Myocyte (in vitro differentiated cells): Measurements from ENCODE around the gene PIK3CD. TPM values are rescaled to one million over a fixed set of nuclear protein-coding genes. Genes with fewer than 3 reads are reported as not detected.

Experiments used
- DNase-seq: peaks from one replicate; pipeline ENCODE4 v3.0.0-alpha.2; 2012; ENCODE audit warnings: low read depth
- total RNA-seq: library from RNA; depleted of rRNA; stranded (reverse); fragments of >200 nt; gene quantifications from 2 replicates; pipeline ENCODE4 v1.2.3, GENCODE V29; 2014

Gene PIK3CD
- total RNA-seq, 1 donor from 2014 or later: 7.0 TPM

DNA sequence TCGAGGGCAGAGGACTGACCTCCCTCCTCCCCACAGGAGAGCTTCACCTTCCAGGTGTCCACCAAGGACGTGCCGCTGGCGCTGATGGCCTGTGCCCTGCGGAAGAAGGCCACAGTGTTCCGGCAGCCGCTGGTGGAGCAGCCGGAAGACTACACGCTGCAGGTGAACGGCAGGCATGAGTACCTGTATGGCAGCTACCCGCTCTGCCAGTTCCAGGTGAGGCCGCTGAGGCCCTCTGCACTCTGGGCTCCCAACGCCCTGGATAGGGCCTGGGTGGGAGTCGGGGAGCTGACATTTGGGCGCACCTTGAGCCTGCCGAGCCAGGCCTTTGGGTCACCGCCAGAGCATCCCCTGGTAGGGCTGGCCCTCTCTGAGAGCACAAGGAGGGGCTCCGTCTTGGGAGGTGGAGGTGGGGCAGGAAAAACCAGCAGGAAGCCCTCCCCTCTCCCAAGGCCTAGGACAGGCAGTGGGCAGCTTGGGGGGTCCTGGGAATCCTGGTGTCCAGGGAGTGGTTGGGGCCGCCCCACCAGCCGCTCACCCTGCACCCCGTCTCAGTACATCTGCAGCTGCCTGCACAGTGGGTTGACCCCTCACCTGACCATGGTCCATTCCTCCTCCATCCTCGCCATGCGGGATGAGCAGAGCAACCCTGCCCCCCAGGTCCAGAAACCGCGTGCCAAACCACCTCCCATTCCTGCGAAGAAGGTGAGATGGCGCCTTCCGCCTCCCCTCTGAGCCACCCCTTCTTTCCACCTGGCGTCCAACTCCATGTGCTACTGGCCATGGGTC, 65.1 kb downstream of the PIK3CD start:
- DNase-seq: no peak

DNA sequence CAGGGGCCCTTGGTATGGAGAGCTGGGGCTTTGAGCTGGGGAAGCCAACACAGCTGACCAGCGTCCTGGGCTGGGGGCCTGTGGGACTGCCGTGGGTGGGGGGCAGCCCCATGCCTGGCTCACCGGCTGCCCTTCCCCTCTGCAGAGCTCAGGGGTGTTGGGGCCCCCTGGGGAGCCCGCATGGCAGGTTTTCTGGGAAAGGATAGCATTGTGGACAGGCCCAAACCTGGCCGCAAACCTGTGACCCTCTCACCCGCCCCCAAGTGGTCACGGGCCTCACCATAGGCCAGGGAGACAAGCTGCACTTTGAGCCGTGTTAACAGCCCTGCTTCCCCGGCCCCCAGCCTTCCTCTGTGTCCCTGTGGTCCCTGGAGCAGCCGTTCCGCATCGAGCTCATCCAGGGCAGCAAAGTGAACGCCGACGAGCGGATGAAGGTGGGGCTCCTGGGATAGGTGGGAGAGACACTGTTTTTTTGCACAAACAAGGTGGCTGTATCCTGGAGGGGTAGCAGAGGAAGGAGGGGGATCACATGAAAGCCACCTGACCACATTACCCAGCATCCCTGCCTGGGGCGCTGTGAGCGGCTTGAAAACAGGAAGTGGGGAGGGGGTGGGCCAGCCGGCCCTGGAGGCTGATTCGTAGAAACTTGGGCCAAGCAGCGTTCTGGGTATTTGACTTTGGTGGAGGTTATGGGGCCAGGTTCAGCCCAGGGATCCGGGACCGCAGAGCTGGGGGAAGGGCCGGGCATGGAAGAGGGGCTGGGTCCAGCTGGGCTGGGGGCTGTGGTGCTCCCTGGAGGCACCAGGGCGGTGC, 65.9 kb downstream of the PIK3CD start:
- DNase-seq: no peak

DNA sequence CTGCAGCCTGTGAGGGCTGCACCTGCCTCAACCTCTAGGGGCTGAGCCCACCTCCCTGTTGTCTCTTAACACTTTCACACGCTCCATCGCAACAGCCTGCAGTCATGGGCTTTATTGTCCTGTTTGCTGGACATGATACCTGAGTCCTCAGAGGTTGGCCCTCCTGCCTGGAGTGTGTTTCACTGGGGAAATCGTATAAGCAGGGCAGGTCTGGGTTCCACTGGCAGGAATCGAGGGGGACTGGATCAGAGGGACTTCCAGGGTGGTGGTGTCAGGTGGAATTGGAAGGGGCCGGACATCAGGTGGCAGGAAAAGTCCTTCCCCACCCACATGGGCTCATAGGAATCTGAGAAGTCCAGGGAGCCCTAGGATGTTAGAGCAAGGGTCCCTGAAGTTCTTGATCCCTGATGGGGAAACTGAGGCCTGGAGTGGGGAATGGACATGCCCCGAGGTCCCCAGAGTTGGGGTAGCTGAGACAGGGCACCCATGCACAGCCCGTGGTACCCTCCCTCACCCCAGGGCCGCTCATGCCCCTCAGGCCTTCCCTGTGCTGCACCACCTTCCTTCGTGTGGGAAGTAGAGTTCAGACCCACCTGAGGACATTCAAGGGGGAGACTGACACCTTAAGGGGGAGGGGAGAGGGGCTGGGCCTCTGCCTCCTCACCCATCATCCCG, 66.6 kb downstream of the PIK3CD start:
- DNase-seq: no peak

DNA sequence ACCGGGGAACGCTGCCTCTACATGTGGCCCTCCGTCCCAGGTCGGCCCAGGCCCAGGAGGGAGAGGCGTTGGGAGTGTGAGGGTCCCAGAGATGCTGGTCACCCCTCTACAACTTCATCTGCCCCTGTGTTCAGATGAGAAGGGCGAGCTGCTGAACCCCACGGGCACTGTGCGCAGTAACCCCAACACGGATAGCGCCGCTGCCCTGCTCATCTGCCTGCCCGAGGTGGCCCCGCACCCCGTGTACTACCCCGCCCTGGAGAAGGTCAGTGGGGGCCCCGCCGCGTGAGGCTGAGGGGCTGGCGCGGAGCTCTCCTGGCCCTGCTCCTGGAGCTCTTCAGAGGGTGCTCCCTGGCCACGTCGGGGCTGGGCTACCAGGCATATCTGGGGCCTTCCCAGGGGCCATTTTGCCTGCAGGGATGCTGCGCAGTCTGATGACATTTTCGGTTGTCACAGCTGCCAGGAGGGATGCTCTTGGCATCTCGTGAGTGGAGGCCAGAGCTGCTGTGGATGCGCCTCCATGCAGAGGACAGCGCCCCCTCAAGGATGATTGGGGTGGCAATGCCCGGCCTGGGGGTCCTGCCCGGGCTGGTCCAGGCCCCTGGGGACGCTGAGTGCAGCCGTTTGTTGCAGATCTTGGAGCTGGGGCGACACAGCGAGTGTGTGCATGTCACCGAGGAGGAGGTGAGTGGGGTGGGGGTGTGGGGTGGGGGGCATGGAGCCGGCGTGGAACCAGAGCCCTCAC, 68.6 kb downstream of the PIK3CD start:
- DNase-seq: no peak

DNA sequence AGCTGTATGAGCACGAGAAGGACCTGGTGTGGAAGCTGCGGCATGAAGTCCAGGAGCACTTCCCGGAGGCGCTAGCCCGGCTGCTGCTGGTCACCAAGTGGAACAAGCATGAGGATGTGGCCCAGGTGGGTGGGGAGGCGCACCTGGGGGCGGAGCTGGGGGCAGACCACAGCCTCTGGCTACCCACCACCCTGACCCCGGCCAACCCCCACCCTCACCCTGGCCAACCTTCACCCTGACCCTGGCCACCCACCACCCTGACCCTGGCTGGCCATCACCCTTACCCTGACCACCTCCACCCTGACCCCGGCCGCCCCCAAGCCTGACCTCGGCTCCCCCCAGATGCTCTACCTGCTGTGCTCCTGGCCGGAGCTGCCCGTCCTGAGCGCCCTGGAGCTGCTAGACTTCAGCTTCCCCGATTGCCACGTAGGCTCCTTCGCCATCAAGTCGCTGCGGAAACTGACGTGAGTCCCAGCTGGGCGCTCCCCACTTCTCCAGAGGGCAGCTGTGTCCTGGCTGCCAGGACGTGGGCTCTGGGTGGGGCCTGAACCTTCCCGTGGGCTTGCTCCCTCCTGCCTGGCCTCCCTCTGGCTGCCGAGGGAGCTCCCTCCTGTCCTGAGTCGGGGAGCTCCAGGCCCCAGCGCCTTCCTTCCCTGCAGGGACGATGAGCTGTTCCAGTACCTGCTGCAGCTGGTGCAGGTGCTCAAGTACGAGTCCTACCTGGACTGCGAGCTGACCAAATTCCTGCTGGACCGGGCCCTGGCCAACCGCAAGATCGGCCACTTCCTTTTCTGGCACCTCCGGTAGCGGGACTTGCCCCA, 69.5 kb downstream of the PIK3CD start:
- no peak for DNase-seq

DNA sequence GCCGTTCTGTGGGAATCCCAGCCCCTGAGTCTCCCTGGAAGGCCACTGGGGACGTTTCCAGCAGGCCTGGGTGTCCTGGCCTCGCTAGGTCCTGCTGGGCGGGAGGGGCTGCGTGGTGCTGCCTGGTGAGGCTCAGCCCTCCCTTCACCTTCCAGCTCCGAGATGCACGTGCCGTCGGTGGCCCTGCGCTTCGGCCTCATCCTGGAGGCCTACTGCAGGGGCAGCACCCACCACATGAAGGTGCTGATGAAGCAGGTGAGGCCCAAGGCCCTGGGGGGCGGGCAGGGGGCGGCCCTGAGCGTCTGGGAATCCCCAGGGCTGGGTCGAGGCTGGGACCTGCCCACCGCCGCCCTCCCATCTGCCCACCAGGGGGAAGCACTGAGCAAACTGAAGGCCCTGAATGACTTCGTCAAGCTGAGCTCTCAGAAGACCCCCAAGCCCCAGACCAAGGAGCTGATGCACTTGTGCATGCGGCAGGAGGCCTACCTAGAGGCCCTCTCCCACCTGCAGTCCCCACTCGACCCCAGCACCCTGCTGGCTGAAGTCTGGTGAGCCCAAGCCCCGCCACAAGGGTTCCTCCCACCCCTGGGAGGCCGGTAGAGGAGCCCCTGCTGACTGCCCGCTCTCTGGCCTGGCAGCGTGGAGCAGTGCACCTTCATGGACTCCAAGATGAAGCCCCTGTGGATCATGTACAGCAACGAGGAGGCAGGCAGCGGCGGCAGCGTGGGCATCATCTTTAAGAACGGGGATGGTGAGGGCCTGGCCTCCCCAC, 70.3 kb downstream of the PIK3CD start:
- no peak for DNase-seq

DNA sequence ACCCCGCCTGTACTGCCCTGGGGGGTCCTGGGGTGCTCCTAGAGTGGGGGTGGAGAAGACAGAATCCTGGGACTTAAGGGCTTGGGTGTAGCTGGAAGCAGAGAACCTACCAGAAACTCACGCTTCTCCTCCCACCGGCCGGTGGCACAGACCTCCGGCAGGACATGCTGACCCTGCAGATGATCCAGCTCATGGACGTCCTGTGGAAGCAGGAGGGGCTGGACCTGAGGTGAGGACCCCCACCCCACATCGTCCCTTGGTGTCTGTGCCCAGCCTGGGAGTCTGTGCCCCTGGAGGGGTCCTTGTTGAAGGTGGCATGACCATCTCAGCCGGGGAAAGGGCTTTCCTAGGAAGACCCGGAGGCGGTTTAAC, 70.8 kb downstream of the PIK3CD start:
- no peak for DNase-seq

DNA sequence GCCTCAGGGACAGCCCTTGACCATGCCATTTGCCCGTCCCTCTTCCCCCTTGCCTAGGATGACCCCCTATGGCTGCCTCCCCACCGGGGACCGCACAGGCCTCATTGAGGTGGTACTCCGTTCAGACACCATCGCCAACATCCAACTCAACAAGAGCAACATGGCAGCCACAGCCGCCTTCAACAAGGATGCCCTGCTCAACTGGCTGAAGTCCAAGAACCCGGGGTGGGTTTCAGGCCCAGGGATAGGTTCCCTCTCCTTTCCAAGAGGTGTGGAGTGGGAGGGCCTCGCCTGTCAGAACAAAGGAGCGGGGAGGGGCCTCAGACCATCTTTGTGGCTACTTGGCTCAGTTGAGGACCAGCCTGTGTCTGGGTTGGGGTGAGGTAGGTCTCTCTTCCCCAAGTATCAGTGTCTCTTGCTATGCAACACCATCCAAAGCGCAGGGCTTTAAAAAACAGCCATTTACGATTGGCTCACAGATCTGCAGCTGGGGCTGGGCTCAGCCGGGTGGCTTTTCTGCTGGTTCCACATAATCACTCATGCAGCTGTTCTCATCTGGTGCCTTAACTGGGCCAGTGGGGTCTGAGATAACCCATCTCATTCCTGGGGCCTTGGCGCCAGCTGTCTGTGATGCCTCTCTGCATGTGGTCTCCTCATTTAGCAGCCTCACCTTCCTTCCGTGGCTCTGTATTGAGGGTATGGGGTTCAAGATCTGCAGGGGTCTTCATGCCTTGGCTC, 71.7 kb downstream of the PIK3CD start:
- no peak for DNase-seq

DNA sequence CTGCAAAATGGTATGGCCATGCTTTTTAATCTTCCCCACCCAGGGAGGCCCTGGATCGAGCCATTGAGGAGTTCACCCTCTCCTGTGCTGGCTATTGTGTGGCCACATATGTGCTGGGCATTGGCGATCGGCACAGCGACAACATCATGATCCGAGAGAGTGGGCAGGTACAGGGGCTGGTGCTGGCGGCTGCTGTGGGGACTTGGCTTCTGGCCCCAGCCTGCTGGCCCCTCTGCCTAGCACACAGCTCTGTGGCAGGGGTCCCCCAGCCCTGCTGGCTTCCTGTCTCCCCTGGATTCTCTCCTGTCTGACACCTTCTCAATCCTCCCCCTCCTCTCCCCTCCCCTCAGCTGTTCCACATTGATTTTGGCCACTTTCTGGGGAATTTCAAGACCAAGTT, 72.4 kb downstream of the PIK3CD start:
- DNase-seq: no peak

DNA sequence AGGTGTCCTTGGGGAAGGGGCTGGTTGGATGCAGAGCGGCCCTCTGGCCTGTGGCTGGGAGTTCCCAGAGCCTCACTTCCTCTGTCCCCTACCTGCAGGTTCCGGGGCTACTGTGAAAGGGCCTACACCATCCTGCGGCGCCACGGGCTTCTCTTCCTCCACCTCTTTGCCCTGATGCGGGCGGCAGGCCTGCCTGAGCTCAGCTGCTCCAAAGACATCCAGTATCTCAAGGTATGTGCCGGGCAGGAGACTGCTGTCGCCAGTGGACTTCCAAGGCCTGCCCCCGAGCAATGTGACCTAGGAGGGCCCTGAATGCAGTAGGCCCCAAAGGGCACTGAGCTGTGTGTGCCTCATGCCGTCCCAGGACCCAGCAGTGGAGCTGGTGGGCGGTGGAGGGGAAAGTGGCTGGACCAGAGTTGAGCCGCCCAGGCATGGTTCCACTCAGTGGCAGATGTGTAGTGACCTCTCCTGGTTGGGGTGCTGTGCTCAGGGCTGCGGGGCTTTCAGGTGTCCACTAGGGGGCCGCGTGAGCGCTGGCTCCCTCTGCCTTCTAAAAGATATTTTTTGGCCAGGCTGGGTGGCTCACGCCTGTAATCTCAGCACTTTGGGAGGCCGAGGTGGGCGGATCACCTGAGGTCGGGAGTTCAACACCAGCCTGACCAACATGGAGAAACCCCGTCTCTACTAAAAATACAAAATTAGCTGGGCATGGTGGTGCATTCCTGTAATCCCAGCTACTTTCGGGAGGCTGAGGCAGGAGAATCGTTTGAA, 73.4 kb downstream of the PIK3CD start:
- peak; percentile 46 for DNase-seq

DNA sequence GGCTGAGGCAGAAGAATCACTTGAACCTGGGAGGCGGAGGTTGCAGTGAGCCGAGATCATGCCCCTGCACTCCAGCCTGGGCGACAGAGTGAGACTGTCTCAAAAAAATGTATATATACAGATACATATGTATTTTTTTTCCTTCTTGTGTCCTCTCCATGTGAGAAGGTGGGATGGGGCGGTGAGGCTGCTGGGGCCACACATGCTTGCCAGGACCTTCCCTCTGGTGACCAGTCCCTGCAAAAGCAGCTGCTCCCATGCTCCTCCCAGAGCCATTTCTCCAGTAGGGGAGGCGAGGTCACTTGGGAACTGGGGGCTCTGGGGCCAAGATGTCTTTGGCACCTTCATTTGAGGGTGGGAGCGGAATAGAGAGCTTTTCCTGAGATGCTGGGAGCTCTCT, 74.9 kb downstream of the PIK3CD start:
- DNase-seq: no peak

DNA sequence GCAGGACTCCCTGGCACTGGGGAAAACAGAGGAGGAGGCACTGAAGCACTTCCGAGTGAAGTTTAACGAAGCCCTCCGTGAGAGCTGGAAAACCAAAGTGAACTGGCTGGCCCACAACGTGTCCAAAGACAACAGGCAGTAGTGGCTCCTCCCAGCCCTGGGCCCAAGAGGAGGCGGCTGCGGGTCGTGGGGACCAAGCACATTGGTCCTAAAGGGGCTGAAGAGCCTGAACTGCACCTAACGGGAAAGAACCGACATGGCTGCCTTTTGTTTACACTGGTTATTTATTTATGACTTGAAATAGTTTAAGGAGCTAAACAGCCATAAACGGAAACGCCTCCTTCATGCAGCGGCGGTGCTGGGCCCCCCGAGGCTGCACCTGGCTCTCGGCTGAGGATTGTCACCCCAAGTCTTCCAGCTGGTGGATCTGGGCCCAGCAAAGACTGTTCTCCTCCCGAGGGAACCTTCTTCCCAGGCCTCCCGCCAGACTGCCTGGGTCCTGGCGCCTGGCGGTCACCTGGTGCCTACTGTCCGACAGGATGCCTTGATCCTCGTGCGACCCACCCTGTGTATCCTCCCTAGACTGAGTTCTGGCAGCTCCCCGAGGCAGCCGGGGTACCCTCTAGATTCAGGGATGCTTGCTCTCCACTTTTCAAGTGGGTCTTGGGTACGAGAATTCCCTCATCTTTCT, 75.5 kb downstream of the PIK3CD start:
- DNase-seq: no peak

DNA sequence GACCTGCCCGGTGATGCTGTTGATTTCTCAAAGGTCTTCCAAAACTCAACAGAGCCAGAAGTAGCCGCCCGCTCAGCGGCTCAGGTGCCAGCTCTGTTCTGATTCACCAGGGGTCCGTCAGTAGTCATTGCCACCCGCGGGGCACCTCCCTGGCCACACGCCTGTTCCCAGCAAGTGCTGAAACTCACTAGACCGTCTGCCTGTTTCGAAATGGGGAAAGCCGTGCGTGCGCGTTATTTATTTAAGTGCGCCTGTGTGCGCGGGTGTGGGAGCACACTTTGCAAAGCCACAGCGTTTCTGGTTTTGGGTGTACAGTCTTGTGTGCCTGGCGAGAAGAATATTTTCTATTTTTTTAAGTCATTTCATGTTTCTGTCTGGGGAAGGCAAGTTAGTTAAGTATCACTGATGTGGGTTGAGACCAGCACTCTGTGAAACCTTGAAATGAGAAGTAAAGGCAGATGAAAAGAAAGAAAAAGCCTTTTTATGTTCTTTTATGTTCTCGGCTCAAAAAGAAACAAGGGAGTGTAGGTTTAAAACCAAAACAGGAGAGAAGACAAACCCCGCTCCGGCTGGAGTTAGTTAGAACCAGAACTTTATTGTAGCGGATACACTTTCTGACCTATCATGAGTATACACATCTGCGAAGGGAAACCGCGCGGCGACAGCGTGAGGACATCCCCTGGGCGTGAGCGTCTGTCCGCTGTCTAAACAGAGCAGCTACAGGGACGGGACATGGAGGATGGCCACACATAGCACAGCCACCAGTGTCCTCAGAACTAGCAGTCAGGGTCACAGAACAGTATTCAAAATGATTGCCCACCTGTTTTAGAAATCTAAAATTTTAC, 77.1 kb downstream of the PIK3CD start:
- no peak for DNase-seq

DNA sequence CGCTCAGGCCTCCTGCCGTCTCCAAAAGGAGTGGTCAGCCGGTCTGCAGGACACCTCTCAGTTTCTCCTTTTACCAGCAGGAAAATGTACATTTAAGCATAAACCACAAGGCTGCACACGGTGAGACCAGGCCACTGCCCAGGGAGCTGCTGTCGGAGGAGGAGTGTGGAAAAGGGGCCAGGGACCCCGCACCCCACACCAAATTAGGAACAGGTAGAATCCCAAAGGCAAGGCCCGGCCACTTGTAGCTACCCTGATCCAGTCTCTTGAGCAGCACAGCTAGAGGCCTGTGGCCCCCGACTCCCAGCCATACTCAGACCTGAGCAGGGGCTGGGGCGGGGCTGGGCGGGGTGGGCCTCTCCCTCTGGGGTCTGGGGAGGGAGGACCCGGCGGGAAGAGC, 78.0 kb downstream of the PIK3CD start:
- DNase-seq: no peak

DNA sequence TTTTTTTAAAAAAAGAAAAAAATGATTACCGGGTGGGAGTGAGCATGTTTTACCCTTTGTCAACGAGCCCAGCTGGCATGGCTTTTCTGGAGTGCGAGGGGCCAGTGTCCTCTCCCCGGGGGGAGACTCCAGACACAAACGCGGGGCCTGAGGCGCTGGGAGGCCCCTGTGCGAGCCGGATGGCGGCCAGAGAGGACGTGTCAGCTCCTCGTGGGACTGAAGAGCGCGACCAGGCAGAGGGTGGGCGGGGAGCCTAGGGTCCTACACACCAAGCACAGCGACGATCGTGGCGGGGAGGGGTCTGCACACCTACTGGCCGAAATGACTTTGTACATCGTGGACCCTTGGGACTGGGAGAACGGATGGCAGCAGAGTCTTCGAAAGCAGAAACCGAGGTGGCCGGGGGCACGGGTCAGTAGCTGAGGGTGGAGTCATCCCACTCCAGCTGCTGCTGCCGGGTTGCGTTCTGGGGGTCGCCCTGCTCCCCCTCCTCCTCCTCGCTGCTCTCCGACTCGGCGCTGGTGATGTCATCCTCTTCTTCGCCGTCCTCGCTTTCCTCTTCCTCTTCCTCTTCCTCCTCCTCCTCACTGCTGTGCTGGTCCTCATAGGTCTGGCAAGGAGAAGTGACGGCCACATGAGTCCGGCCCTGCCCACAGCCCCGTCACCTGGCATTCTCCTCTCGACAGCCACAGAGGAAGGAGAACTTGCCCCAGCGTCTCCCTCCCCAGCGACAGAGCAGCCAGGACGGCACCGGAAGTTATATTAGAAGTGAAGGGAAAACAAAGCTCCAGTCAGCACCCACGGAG, 78.8 kb downstream of the PIK3CD start:
- no peak for DNase-seq

DNA sequence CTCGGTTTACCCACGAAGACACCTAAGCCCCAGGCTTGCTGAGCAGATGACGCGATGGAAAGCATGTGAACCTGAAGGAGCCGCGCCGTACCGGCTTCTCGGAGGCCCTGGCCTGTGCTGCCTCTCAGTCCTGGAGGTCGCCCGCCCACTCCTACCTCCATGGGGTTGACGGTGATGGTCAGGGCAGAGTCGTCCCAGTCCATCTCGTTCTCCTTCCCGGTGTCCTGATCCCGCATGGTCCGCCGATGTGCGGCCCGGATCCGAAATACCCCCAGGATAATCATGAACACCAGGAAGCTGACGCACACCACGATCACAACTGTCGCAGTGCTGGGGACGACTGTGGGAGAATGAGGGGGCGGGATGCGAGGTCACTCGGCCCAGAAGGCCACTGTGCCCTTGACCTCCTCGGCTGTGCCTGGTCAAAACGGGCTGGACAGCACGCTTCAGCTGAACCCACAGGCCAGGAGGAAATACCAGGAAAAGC, 79.6 kb downstream of the PIK3CD start:
- no peak for DNase-seq
